ENCODE data around the gene PLD2.
"Not testable (repeated sequence)": the region's sequence is repeated elsewhere in the genome, so short reads cannot be mapped to it uniquely, and the experiment has no call there.

The PLD2 gene

GRCh38 chr17:4837471-4838308 is 30.7 kb downstream of the PLD2 start:
- DNase-seq = no peak

- DNase-seq = no peak
Measured at GRCh38 chr17:4838309-4838785, 31.4 kb downstream of the PLD2 start.

GRCh38 chr17:4839221-4839620 is 32.3 kb downstream of the PLD2 start:
- no peak for DNase-seq

- DNase-seq = no peak
Measured at GRCh38 chr17:4839965-4840892, 33.3 kb downstream of the PLD2 start.

GRCh38 chr17:4840893-4841242 is 33.9 kb downstream of the PLD2 start:
- no peak for DNase-seq

GRCh38 chr17:4842376-4842775 is 35.4 kb downstream of the PLD2 start:
- DNase-seq = no peak

GRCh38 chr17:4843321-4844000 is 36.5 kb downstream of the PLD2 start:
- no peak for DNase-seq

GRCh38 chr17:4845118-4845517 is 38.2 kb downstream of the PLD2 start:
- no peak for DNase-seq

GRCh38 chr17:4846635-4847390 is 39.9 kb downstream of the PLD2 start:
- no peak for DNase-seq

GRCh38 chr17:4849011-4849536 is 42.1 kb downstream of the PLD2 start:
- DNase-seq = no peak

GRCh38 chr17:4850246-4850645 is 43.3 kb downstream of the PLD2 start:
- no peak for DNase-seq

- DNase-seq = no peak
Measured at GRCh38 chr17:4851084-4851483, 44.1 kb downstream of the PLD2 start.

- DNase-seq = no peak
Measured at GRCh38 chr17:4852567-4853207, 45.7 kb downstream of the PLD2 start.

- no peak for DNase-seq
Measured at GRCh38 chr17:4853208-4853671, 46.3 kb downstream of the PLD2 start.

GRCh38 chr17:4854111-4854681 is 47.2 kb downstream of the PLD2 start:
- no peak for DNase-seq

- no peak for DNase-seq
Measured at GRCh38 chr17:4856271-4856936, 49.5 kb downstream of the PLD2 start.

- no peak for DNase-seq
Measured at GRCh38 chr17:4856937-4857314, 50.0 kb downstream of the PLD2 start.

GRCh38 chr17:4857347-4857746 is 50.4 kb downstream of the PLD2 start:
- not testable (repeated sequence) for DNase-seq

- no peak for DNase-seq
Measured at GRCh38 chr17:4858068-4858881, 51.3 kb downstream of the PLD2 start.

- DNase-seq = no peak
Measured at GRCh38 chr17:4858882-4859260, 51.9 kb downstream of the PLD2 start.

Measured in left hindlimb (tissue), 1 donor.